Transverse colon (tissue), 4 donors: ENCODE measurements around the gene CREBZF.

Experiments
- EP300 ChIP-seq: sonication (generic); formaldehyde crosslinking; IDR thresholded peaks from one replicate; pipeline ENCODE4 v1.6.1; 2017; ENCODE audit warnings: antibody characterized with exemption, low read depth
- POLR2A ChIP-seq: fragments of 450-650 bp; IDR thresholded peaks from one replicate; pipeline ENCODE4 v1.6.1; 2016; ENCODE audit warnings: antibody characterized with exemption, mild to moderate bottlenecking, moderate library complexity
- POLR2AphosphoS5 ChIP-seq, 3 donors: sonication (generic); formaldehyde crosslinking; IDR thresholded peaks; one replicate each; pipeline ENCODE4 v1.6.1; 2016; ENCODE audit warnings: antibody characterized with exemption in 3 of 3
- TF ChIP-seq, protein P1 (sequence below), 5 experiments: fragments of 200-600 bp in 3 of 5; fragments of 450-650 bp in 2 of 5; sonication (generic) in 3 of 5; IDR thresholded peaks; 1 replicate in 2 of 5; 2 replicates in 3 of 5; pipeline ENCODE4 v1.5.1; 2016 to 2017; ENCODE audit warnings: antibody characterized with exemption in 5 of 5, inconsistent platforms in 3 of 5, mild to moderate bottlenecking in 2 of 5, moderate library complexity in 1 of 5

DNA sequence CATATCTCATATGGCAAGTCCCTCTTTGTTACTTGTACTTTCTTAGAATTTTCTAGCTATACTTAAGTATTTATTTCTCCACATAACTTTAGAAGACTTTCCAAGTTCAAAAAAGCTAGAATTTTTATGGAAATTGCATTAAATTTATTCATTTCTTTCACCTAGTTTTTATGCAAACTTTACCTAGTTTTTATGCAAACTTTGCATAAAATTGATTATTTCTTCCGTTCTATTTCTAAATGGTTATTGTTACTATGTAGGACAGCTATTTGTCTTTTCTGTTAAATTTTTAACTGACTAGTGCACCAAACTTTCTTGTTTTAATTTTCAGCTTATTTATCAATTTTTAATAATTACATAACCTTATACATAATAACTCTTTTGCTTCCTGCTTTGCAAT, 3.2 kb upstream of the CREBZF start:
- TF ChIP-seq, protein P1, sequence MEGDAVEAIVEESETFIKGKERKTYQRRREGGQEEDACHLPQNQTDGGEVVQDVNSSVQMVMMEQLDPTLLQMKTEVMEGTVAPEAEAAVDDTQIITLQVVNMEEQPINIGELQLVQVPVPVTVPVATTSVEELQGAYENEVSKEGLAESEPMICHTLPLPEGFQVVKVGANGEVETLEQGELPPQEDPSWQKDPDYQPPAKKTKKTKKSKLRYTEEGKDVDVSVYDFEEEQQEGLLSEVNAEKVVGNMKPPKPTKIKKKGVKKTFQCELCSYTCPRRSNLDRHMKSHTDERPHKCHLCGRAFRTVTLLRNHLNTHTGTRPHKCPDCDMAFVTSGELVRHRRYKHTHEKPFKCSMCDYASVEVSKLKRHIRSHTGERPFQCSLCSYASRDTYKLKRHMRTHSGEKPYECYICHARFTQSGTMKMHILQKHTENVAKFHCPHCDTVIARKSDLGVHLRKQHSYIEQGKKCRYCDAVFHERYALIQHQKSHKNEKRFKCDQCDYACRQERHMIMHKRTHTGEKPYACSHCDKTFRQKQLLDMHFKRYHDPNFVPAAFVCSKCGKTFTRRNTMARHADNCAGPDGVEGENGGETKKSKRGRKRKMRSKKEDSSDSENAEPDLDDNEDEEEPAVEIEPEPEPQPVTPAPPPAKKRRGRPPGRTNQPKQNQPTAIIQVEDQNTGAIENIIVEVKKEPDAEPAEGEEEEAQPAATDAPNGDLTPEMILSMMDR (IDR thresholded peaks at IDR 0.05) = no peak
- TF ChIP-seq POLR2A (no peak), EP300 (no peak), POLR2AphosphoS5 (IDR thresholded peaks at IDR 0.05) (no peak)
